Measurements from ENCODE around the gene TNNC2.
A peak's percentile ranks its signal among the peaks of the same experiment; 100 is the strongest.

TNNC2 gene

GRCh38 chr20:45866454-45866853 lies 39.3 kb upstream of the TNNC2 start:
- no peak for TF ChIP-seq CTCF (conservative IDR thresholded peaks at IDR 0.05; ENCODE audit: low read length)
- DNase-seq (ENCODE audit: low read depth): no peak
- no peak overlapping the region for H3K4me3 ChIP-seq (ENCODE audit: low read length)

- H3K4me3 ChIP-seq (ENCODE audit: low read length): no peak overlapping the region
- TF ChIP-seq CTCF (conservative IDR thresholded peaks at IDR 0.05; ENCODE audit: low read length): no peak
- DNase-seq (ENCODE audit: low read depth): no peak
Measured at GRCh38 chr20:45863543-45864470, 36.7 kb upstream of the TNNC2 start.

GRCh38 chr20:45861221-45862075 lies 34.3 kb upstream of the TNNC2 start:
- TF ChIP-seq CTCF (conservative IDR thresholded peaks at IDR 0.05; ENCODE audit: low read length): no peak
- DNase-seq (ENCODE audit: low read depth): no peak

GRCh38 chr20:45860560-45861220 lies 33.6 kb upstream of the TNNC2 start:
- no peak for TF ChIP-seq CTCF (conservative IDR thresholded peaks at IDR 0.05; ENCODE audit: low read length)
- no peak overlapping the region for H3K4me3 ChIP-seq (ENCODE audit: low read length)
- no peak for DNase-seq (ENCODE audit: low read depth)

More at GRCh38 chr20:45861221-45862075, 34.3 kb upstream of the TNNC2 start:
- no peak overlapping the region for H3K4me3 ChIP-seq (ENCODE audit: low read length)

- no peak for TF ChIP-seq CTCF (conservative IDR thresholded peaks at IDR 0.05; ENCODE audit: low read length)
- H3K4me3 ChIP-seq (ENCODE audit: low read length): no peak overlapping the region
- no peak for DNase-seq (ENCODE audit: low read depth)
Measured at GRCh38 chr20:45859916-45860315, 32.8 kb upstream of the TNNC2 start.

GRCh38 chr20:45857882-45858216 lies 30.7 kb upstream of the TNNC2 start:
- TF ChIP-seq CTCF (conservative IDR thresholded peaks at IDR 0.05; ENCODE audit: low read length): no peak
- no peak for DNase-seq (ENCODE audit: low read depth)

More at GRCh38 chr20:45857882-45858216, 30.7 kb upstream of the TNNC2 start:
- H3K4me3 ChIP-seq (ENCODE audit: low read length): peak overlapping the region; percentile 92

Data from AG10803 (cell line).